Progenitor cell of endocrine pancreas (in vitro differentiated cells): ENCODE measurements around the gene KCNQ5. TPM values are rescaled to one million over a fixed set of nuclear protein-coding genes. Genes with fewer than 3 reads are reported as not detected.

ENCODE experiments used
- DNase-seq: peaks from one replicate; pipeline ENCODE4 v3.0.0; 2021; ENCODE audit warnings: low spot score; ENCODE audit not compliant: unreplicated experiment
- H3K27ac Mint-ChIP-seq: 2 replicates; pipeline ENCODE4 v1.8.0; 2021; ENCODE audit warnings: mild to moderate bottlenecking, moderate library complexity, mixed read lengths
- H3K27me3 Mint-ChIP-seq: 2 replicates; pipeline ENCODE4 v1.8.0; 2021; ENCODE audit warnings: mixed read lengths
- H3K36me3 Mint-ChIP-seq: 2 replicates; pipeline ENCODE4 v1.8.0; 2022; ENCODE audit warnings: mixed read lengths; ENCODE audit not compliant: insufficient read depth
- H3K4me1 Mint-ChIP-seq: 2 replicates; pipeline ENCODE4 v1.8.0; 2021; ENCODE audit warnings: low read depth, mixed read lengths
- H3K4me3 Mint-ChIP-seq: 2 replicates; pipeline ENCODE4 v1.8.0; 2021; ENCODE audit warnings: low read depth, mild to moderate bottlenecking, moderate library complexity, mixed read lengths
- H3K9me3 Mint-ChIP-seq: 2 replicates; pipeline ENCODE4 v1.8.0; 2021; ENCODE audit warnings: low read depth, mixed read lengths
- total RNA-seq: library from RNA; stranded (reverse); gene quantifications from 2 replicates; pipeline ENCODE4 v1.2.1, GENCODE V29; 2021
- TF ChIP-seq, protein P1 (sequence below): fragments of 200-600 bp; sonication (generic); IDR thresholded peaks from one replicate; pipeline ENCODE4 v1.5.0; 2021; ENCODE audit warnings: antibody characterized with exemption, mild to moderate bottlenecking; ENCODE audit not compliant: unreplicated experiment

Gene KCNQ5
- total RNA-seq, 1 donor from 2014 or later: 1.0 TPM

DNA sequence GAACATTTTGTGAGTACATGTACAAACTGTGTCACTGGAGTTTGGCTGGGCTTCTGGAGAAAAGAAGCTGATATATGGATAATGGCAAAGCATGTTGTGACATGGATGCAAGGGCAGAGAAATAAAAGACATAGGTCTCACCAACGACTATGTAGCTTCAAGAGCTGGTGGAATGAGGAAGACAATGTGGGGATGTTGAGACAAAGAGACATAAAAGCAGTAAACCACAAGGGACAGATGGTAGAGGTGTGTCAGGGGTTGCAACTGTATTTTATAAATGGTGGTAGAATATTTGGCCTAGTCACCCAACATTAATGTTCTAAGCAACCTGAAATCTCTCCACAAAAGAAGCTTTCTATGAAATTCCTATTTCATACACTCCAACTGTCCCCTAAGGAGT is 199.0 kb downstream of the KCNQ5 start:
- H3K36me3 Mint-ChIP-seq: no peaks in the 10 kb centered on the region
- no peaks in the 10 kb centered on the region for H3K27me3 Mint-ChIP-seq
- no peak overlapping the region for H3K27ac Mint-ChIP-seq
- TF ChIP-seq, protein P1, sequence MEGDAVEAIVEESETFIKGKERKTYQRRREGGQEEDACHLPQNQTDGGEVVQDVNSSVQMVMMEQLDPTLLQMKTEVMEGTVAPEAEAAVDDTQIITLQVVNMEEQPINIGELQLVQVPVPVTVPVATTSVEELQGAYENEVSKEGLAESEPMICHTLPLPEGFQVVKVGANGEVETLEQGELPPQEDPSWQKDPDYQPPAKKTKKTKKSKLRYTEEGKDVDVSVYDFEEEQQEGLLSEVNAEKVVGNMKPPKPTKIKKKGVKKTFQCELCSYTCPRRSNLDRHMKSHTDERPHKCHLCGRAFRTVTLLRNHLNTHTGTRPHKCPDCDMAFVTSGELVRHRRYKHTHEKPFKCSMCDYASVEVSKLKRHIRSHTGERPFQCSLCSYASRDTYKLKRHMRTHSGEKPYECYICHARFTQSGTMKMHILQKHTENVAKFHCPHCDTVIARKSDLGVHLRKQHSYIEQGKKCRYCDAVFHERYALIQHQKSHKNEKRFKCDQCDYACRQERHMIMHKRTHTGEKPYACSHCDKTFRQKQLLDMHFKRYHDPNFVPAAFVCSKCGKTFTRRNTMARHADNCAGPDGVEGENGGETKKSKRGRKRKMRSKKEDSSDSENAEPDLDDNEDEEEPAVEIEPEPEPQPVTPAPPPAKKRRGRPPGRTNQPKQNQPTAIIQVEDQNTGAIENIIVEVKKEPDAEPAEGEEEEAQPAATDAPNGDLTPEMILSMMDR: no peak
- no peaks in the 10 kb centered on the region for H3K9me3 Mint-ChIP-seq
- no peak for DNase-seq
- no peaks in the 10 kb centered on the region for H3K4me1 Mint-ChIP-seq
- H3K4me3 Mint-ChIP-seq: no peak overlapping the region

DNA sequence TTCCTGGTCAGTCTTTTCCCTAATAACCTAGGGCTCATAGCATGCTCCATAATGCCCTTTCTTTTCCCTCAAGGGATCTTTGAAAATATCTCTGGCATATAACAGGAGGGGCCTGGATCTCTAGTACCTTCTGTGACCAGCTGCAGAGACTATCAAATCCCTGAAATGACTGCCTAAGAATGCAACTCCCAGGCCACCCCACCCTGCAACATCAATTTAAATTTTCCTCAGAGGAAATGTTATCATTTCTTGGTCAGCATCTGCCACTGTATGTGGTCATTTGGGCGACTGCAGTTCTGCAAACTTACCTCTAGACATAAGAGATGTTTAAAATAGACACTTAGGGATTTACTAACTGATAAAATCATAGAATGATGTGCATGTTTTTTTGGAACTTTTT is 200.2 kb downstream of the KCNQ5 start:
- H3K27ac Mint-ChIP-seq: no peak overlapping the region
- H3K27me3 Mint-ChIP-seq: no peaks in the 10 kb centered on the region
- TF ChIP-seq, protein P1: no peak
- no peaks in the 10 kb centered on the region for H3K36me3 Mint-ChIP-seq
- no peaks in the 10 kb centered on the region for H3K9me3 Mint-ChIP-seq
- no peak for DNase-seq
- no peak overlapping the region for H3K4me3 Mint-ChIP-seq
- no peaks in the 10 kb centered on the region for H3K4me1 Mint-ChIP-seq

DNA sequence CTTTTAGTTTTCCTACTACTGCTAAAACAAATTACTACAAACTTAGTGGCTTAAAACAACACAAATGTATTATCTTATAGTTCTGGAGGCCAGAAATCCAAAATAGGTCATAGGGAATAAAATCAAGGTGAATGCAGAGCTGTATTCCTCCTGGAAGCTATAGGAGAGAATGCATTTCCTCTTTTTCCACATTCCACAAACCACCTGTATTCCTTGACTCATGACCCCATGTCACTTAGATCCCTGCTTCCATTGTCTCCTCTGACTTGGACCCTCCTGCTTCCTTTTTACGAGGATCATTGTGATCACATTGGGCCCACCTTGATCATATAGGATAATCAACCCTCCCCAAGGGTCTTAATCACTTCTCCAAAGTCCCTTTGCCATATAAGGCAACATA is 200.8 kb downstream of the KCNQ5 start:
- Mint-ChIP-seq H3K4me1 (no peaks in the 10 kb centered on the region), H3K27ac (peak overlapping the region; percentile 7), H3K4me3 (no peak overlapping the region), H3K27me3 (no peaks in the 10 kb centered on the region), H3K9me3 (no peaks in the 10 kb centered on the region), H3K36me3 (no peaks in the 10 kb centered on the region)
- TF ChIP-seq, protein P1: no peak
- DNase-seq: no peak

DNA sequence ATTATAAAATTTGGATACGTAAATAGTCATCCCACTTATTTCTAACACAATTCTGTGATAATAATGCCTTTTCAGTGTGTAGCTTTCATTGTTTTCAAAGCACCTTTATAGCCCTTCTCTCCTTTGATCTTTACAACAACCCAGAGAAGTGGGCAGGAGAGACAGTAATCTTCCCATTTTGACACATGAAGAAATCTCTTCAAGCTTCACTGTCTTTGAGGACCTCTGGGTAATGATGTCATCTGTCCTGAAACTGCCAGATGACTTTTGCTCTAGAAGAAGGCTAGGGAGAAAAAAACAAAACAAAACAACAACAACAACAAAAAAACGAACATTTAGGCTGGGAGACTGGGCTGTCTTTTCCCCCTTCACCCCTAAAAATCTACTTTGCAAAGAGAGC is 203.0 kb downstream of the KCNQ5 start:
- H3K4me1 Mint-ChIP-seq: no peaks in the 10 kb centered on the region

DNA sequence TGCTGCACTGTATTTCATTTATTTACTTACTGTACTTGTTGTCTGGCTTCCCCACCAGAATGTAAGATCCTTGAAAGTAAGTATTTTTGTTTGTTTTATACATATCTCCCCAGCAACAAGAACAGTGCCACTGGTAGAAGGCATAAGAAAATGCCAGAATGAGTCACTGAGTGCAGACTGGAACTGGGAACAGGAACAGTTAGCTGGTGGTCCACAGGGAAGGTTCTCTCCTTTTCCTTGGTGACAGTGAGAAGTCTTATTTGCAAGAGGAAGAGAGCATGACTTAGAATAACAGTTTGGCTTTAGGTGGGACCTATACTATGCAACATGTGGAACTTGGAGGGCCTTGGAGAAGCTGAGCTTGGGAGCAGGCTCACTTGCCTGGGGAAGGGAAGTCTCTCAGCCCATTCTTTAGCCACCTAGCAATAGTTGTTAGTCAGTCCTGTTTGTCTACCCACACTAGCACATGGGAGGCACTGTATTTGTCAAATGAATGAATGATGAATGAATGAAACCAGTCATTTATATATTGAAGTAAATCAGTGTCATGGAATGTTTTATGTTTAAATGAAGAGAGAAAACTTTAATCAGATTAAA is 203.5 kb downstream of the KCNQ5 start:
- Mint-ChIP-seq H3K27ac (no peak overlapping the region), H3K9me3 (no peaks in the 10 kb centered on the region), H3K36me3 (no peaks in the 10 kb centered on the region), H3K4me3 (no peak overlapping the region), H3K4me1 (no peaks in the 10 kb centered on the region), H3K27me3 (no peaks in the 10 kb centered on the region)
- TF ChIP-seq, protein P1: no peak
- no peak for DNase-seq

More for the DNA sequence above, 203.0 kb downstream of the KCNQ5 start:
- no peaks in the 10 kb centered on the region for H3K36me3 Mint-ChIP-seq
- H3K4me3 Mint-ChIP-seq: no peak overlapping the region
- no peak for DNase-seq
- H3K27ac Mint-ChIP-seq: no peak overlapping the region
- no peaks in the 10 kb centered on the region for H3K9me3 Mint-ChIP-seq
- TF ChIP-seq, protein P1: no peak
- no peaks in the 10 kb centered on the region for H3K27me3 Mint-ChIP-seq
